ENCODE measurements around the gene ZSWIM4.

GRCh38 chr19:13796301-13797057, 1.2 kb downstream of the ZSWIM4 start:
- TF ChIP-seq EZH2 (IDR thresholded peaks at IDR 0.05; ENCODE audit: borderline replicate concordance, low read depth, low read length, poor library complexity, severe bottlenecking), result no peak
- TF ChIP-seq, protein P1, sequence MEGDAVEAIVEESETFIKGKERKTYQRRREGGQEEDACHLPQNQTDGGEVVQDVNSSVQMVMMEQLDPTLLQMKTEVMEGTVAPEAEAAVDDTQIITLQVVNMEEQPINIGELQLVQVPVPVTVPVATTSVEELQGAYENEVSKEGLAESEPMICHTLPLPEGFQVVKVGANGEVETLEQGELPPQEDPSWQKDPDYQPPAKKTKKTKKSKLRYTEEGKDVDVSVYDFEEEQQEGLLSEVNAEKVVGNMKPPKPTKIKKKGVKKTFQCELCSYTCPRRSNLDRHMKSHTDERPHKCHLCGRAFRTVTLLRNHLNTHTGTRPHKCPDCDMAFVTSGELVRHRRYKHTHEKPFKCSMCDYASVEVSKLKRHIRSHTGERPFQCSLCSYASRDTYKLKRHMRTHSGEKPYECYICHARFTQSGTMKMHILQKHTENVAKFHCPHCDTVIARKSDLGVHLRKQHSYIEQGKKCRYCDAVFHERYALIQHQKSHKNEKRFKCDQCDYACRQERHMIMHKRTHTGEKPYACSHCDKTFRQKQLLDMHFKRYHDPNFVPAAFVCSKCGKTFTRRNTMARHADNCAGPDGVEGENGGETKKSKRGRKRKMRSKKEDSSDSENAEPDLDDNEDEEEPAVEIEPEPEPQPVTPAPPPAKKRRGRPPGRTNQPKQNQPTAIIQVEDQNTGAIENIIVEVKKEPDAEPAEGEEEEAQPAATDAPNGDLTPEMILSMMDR (conservative IDR thresholded peaks at IDR 0.05; ENCODE audit: low read depth, low read length), result no peak
